GM12864 (cell line): ENCODE results near the gene PPP2R2B.

Source experiments
- DNase-seq: peaks from one replicate; pipeline ENCODE4 v3.0.0-alpha.2; 2011; ENCODE audit warnings: low read depth
- H3K4me3 ChIP-seq: 2 replicates; pipeline ENCODE4 v1.5.1; 2011; ENCODE audit warnings: mild to moderate bottlenecking, low read depth, low read length, control low read depth
- TF ChIP-seq, protein P1 (sequence below): IDR thresholded peaks from 2 replicates; pipeline ENCODE4 v1.5.1; 2011; ENCODE audit warnings: low read depth, mild to moderate bottlenecking, moderate library complexity, low read length, control low read depth, inconsistent platforms; ENCODE audit errors: missing control alignments

Gene PPP2R2B

GRCh38 chr5:146699664-146700418 lies 178.7 kb downstream of the PPP2R2B start:
- no peak for DNase-seq
- H3K4me3 ChIP-seq: no peak overlapping the region
- TF ChIP-seq, protein P1, sequence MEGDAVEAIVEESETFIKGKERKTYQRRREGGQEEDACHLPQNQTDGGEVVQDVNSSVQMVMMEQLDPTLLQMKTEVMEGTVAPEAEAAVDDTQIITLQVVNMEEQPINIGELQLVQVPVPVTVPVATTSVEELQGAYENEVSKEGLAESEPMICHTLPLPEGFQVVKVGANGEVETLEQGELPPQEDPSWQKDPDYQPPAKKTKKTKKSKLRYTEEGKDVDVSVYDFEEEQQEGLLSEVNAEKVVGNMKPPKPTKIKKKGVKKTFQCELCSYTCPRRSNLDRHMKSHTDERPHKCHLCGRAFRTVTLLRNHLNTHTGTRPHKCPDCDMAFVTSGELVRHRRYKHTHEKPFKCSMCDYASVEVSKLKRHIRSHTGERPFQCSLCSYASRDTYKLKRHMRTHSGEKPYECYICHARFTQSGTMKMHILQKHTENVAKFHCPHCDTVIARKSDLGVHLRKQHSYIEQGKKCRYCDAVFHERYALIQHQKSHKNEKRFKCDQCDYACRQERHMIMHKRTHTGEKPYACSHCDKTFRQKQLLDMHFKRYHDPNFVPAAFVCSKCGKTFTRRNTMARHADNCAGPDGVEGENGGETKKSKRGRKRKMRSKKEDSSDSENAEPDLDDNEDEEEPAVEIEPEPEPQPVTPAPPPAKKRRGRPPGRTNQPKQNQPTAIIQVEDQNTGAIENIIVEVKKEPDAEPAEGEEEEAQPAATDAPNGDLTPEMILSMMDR: no peak

DNA sequence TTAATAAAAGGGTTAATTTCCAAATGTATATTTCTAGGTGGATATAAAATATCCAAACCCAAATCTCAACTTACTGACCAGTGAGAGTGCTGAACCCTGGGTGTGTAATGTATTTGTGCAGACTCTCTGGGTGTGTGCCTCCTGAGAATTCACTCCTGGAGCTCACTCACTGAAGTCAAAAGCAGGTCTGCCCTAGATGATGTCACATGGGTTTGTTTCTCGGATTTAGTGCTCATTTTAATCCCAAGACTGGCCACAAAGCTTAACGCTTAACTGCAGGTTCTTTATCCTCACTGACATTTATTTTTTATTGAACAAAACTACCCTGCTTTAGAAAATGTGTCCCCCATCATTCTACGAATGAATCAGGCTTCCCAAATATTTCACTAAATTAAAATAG lies 179.4 kb downstream of the PPP2R2B start:
- DNase-seq: no peak
- H3K4me3 ChIP-seq: no peak overlapping the region
- TF ChIP-seq, protein P1: no peak

DNA sequence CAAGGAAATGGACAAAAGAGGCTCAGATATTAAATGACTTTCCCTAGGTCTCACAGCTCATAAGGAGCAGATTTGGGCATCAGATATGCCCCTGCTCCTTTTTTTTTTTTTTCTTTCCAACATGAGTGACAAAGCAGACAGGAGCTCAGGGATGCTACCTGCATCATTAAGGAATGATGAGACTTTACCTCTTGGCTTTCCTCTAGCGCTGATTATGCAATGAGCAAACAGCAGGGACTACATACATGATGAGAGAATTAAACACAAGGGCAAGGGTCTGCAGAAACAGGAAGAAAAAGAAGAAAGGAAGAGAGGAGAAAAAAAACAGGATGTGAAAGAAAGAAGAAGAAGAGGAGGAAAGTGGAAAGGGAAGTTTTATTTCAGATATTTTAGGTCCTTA lies 179.9 kb downstream of the PPP2R2B start:
- TF ChIP-seq, protein P1: no peak
- no peak overlapping the region for H3K4me3 ChIP-seq
- DNase-seq: no peak

DNA sequence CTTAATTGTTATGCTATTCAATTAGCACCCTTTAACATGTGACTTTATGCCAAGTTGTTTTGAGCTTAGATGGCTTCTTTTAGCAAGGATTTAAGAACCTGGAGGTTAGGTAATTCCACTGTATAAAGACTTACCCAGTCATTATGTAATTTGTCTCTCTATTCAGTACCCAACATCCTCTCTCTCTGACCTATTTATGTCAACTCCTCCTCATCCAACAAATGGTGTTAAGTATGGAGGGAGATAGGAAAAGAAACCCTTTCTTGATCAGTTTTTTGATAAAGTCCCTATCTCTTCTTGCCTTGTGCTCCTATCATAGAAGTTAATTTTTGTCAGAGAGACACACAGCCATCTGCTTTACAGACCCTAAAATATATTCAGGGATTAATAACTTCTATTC lies 181.3 kb downstream of the PPP2R2B start:
- no peak for DNase-seq
- no peak overlapping the region for H3K4me3 ChIP-seq
- TF ChIP-seq, protein P1: no peak

DNA sequence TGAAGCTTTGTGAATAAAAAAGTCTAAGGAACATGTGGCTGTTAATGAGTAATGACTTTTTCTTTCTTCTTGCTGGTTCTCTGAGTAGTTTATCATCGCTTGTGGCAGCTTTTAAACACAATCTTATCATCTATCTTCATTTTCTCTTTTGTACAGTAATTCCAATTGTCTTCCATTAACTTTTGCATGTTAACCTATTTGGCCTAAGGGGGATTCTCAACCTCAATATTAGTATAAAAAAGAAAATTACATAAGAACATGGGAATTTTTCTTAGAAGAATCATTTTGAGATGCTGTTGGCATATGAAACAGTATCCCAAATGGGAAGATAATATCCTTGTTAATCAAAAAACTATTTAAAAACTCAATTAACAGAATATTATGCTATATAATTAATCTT lies 182.9 kb downstream of the PPP2R2B start:
- TF ChIP-seq, protein P1: no peak
- no peak for DNase-seq
- no peak overlapping the region for H3K4me3 ChIP-seq

DNA sequence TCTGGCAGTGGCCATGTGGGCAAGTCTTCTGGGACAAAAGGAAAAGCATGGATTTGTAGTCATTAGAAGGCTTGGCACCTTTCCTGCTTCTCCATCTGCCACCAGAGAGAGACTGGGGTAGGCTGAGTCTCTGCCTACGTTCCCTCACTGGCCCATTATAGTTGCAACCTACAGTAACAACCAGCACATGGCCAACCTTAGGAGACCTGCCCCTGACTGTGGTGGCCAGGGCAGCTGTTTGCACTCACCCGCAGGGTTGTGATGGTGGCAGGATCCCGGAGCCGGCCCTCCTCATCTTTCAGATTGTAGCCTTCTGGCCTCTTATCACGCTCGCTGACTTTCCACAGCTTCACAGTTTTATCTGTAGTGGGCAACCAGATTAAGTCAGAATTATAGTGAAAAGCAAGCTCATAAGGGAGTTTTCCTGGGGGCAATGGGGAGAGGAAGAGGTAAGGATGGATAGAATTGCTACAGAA lies 187.6 kb downstream of the PPP2R2B start:
- TF ChIP-seq, protein P1: no peak
- no peak for DNase-seq
- H3K4me3 ChIP-seq: no peak overlapping the region

GRCh38 chr5:146687630-146688029 lies 190.9 kb downstream of the PPP2R2B start:
- DNase-seq: no peak
- no peak overlapping the region for H3K4me3 ChIP-seq
- TF ChIP-seq, protein P1: no peak
